ENCODE measurements around the gene MTR.

The MTR gene

GRCh38 chr1:236913371-236914037, 118.4 kb downstream of the MTR start:
- DNase-seq = no peak

GRCh38 chr1:236914375-236914774, 119.3 kb downstream of the MTR start:
- DNase-seq = no peak

- no peak for DNase-seq
These were observed 121.2 kb downstream of the MTR start for GRCh38 chr1:236916131-236916800.

- no peak for DNase-seq
These were observed 122.4 kb downstream of the MTR start for GRCh38 chr1:236917448-236917847.

- DNase-seq = no peak
These were observed 125.3 kb downstream of the MTR start for GRCh38 chr1:236920286-236920894.

- no peak for DNase-seq
These were observed 126.5 kb downstream of the MTR start for GRCh38 chr1:236921610-236922009.

- DNase-seq = no peak
These were observed 127.1 kb downstream of the MTR start for GRCh38 chr1:236922190-236922589.

GRCh38 chr1:236925386-236925785, 130.3 kb downstream of the MTR start:
- no peak for DNase-seq

GRCh38 chr1:236930503-236930902, 135.4 kb downstream of the MTR start:
- no peak for DNase-seq

GRCh38 chr1:236938760-236939159, 143.7 kb downstream of the MTR start:
- DNase-seq = no peak

- no peak for DNase-seq
These were observed 147.3 kb downstream of the MTR start for GRCh38 chr1:236942431-236942830.

GRCh38 chr1:236944556-236944955, 149.5 kb downstream of the MTR start:
- DNase-seq = no peak

- DNase-seq = no peak
These were observed 149.9 kb downstream of the MTR start for GRCh38 chr1:236945002-236945401.

GRCh38 chr1:236947794-236948193, 152.7 kb downstream of the MTR start:
- peak; percentile 28 for DNase-seq

- DNase-seq = no peak
These were observed 153.3 kb downstream of the MTR start for GRCh38 chr1:236948381-236948780.

GRCh38 chr1:236948996-236949395, 153.9 kb downstream of the MTR start:
- DNase-seq = no peak

GRCh38 chr1:236950365-236950764, 155.3 kb downstream of the MTR start:
- no peak for DNase-seq

- no peak for DNase-seq
These were observed 156.6 kb downstream of the MTR start for GRCh38 chr1:236951672-236952071.

GRCh38 chr1:236952246-236953003, 157.3 kb downstream of the MTR start:
- no peak for DNase-seq

GRCh38 chr1:236953151-236953700, 158.1 kb downstream of the MTR start:
- DNase-seq = no peak

Measured in stimulated activated CD4-positive, alpha-beta T cell treated with anti-CD3 and anti-CD28 coated beads, Interleukin-1b, Interleukin-23, amount 100 ng/mL, for 48 hours (primary cell).